H1 (cell line): ENCODE measurements around the gene MVK. TPM values are rescaled to one million over a fixed set of nuclear protein-coding genes. Genes with fewer than 3 reads are reported as not detected.
A peak's percentile ranks its signal among the peaks of the same experiment; 100 is the strongest.

Experiments used
- CTCF ChIA-PET: fragments of 300-600 bp; sonication (Branson Sonifier 250); formaldehyde crosslinking; loops from one replicate; lab custom pipeline; 2021; ENCODE audit not compliant: partially characterized antibody; lab: Charles Lee
- POLR2A ChIA-PET: fragments of 300-600 bp; sonication (Branson Sonifier 250); formaldehyde crosslinking; loops from one replicate; lab custom pipeline; 2021; ENCODE audit warnings: inconsistent platforms; ENCODE audit not compliant: partially characterized antibody; lab: Charles Lee
- DNase-seq, 2 experiments: peaks; one replicate each; pipeline versions ENCODE4 v3.0.0 to v3.0.0-alpha.2; 2010 to 2022; ENCODE audit warnings: low spot score in 2 of 2, low read depth in 1 of 2, mixed read lengths in 1 of 2
- FAIRE-seq: peaks from 2 replicates; lab custom pipeline; 2011; peaks lifted over from hg19 to GRCh38; lab: Jason Lieb, UNC
- H2AFZ ChIP-seq: 2 replicates; pipeline ENCODE4 v1.8.1; 2012; ENCODE audit warnings: low read length, inconsistent platforms
- H2AK5ac ChIP-seq: 2 replicates; pipeline ENCODE4 v1.6.1; 2013; ENCODE audit warnings: low read depth, low read length
- H2BK120ac ChIP-seq: replicated peaks from 2 replicates; pipeline ENCODE3; 2013; ENCODE audit warnings: low read depth, low read length, inconsistent platforms
- H2BK12ac ChIP-seq: 2 replicates; pipeline ENCODE4 v1.6.1; 2013; ENCODE audit warnings: low read depth, low read length
- H2BK15ac ChIP-seq: 2 replicates; pipeline ENCODE4 v1.6.1; 2013; ENCODE audit warnings: low read length
- H2BK20ac ChIP-seq: 2 replicates; pipeline ENCODE4 v1.6.1; 2013; ENCODE audit warnings: low read length
- H2BK5ac ChIP-seq: 2 replicates; pipeline ENCODE4 v1.6.1; 2013; ENCODE audit warnings: low read depth, low read length
- H3K14ac ChIP-seq: 2 replicates; pipeline ENCODE4 v1.6.1; 2013; ENCODE audit warnings: inconsistent platforms; ENCODE audit not compliant: insufficient read length
- H3K18ac ChIP-seq: 2 replicates; pipeline ENCODE4 v1.6.1; 2013; ENCODE audit warnings: low read length; ENCODE audit errors: extremely low read depth
- H3K23ac ChIP-seq: 2 replicates; pipeline ENCODE4 v1.6.1; 2013; ENCODE audit warnings: inconsistent platforms; ENCODE audit not compliant: insufficient read length
- H3K23me2 ChIP-seq: 2 replicates; pipeline ENCODE4 v1.6.1; 2013; ENCODE audit warnings: low read depth, low read length
- H3K27ac ChIP-seq: 2 replicates; pipeline ENCODE4 v1.6.1; 2011; ENCODE audit warnings: low read depth, low read length, inconsistent platforms
- H3K27me3 ChIP-seq, 4 experiments: replicated peaks in 1 of 4; 1 replicate in 1 of 4; 2 replicates in 3 of 4; pipeline versions ENCODE4 v1.6.1 to v1.8.1; 2011 to 2013; ENCODE audit warnings: low read length in 3 of 4, mild to moderate bottlenecking in 3 of 4, inconsistent platforms in 2 of 4, mixed read lengths in 2 of 4, moderate library complexity in 1 of 4; ENCODE audit not compliant: control insufficient read depth in 3 of 4, insufficient read depth in 3 of 4; ENCODE audit errors: extremely low read depth in 1 of 4
- H3K36me3 ChIP-seq, 4 experiments: 2 replicates each; pipeline versions ENCODE4 v1.6.1 to v1.8.1; 2011 to 2013; ENCODE audit warnings: mild to moderate bottlenecking in 4 of 4, low read length in 3 of 4, moderate library complexity in 2 of 4, control low read depth in 1 of 4, inconsistent platforms in 1 of 4; ENCODE audit not compliant: insufficient read depth in 4 of 4, control insufficient read depth in 2 of 4
- H3K4ac ChIP-seq: replicated peaks from 2 replicates; pipeline ENCODE3; 2013; ENCODE audit warnings: low read length, low read depth, mixed read lengths, inconsistent platforms; ENCODE audit not compliant: insufficient read length
- H3K4me1 ChIP-seq, 4 experiments: replicated peaks in 1 of 4; 1 replicate in 1 of 4; 2 replicates in 3 of 4; pipeline versions ENCODE4 v1.6.1 to v1.8.1; 2011 to 2013; ENCODE audit warnings: low read length in 3 of 4, inconsistent platforms in 2 of 4, mixed read lengths in 1 of 4; ENCODE audit not compliant: insufficient read depth in 4 of 4, control insufficient read depth in 3 of 4
- H3K4me2 ChIP-seq, 2 experiments: 2 replicates each; pipeline versions ENCODE4 v1.6.1 to v1.8.1; 2011 to 2013; ENCODE audit warnings: low read depth in 2 of 2, low read length in 2 of 2, control low read depth in 1 of 2, inconsistent platforms in 1 of 2, mild to moderate bottlenecking in 1 of 2; ENCODE audit not compliant: insufficient read depth in 1 of 2
- H3K4me3 ChIP-seq, 4 experiments: fragments of 200-600, 300-600 bp in 1 of 4; sonication (generic), shearing (Covaris generic), sonication (Bioruptor Twin) in 1 of 4; 2 replicates each; pipeline versions ENCODE4 v1.5.1 to v1.8.1; 2011 to 2016; ENCODE audit warnings: low read length in 4 of 4, low read depth in 3 of 4, control low read depth in 2 of 4, inconsistent platforms in 2 of 4, mild to moderate bottlenecking in 2 of 4, mixed read lengths in 1 of 4, moderate library complexity in 1 of 4; ENCODE audit not compliant: insufficient read depth in 2 of 4; ENCODE audit errors: extremely low read depth in 1 of 4
- H3K56ac ChIP-seq: replicated peaks from 2 replicates; pipeline ENCODE3; 2013; ENCODE audit warnings: low read depth, mild to moderate bottlenecking, mixed read lengths, low read length, inconsistent platforms; ENCODE audit not compliant: insufficient read length
- H3K79me1 ChIP-seq: 2 replicates; pipeline ENCODE4 v1.6.1; 2013; ENCODE audit warnings: low read depth, low read length, control low read depth
- H3K79me2 ChIP-seq, 2 experiments: 2 replicates each; pipeline versions ENCODE4 v1.6.1 to v1.8.1; 2012 to 2013; ENCODE audit warnings: low read length in 2 of 2, mild to moderate bottlenecking in 2 of 2, inconsistent platforms in 1 of 2; ENCODE audit not compliant: insufficient read depth in 2 of 2, control insufficient read depth in 1 of 2
- H3K9ac ChIP-seq, 4 experiments: replicated peaks in 1 of 4; 1 replicate in 1 of 4; 2 replicates in 3 of 4; pipeline versions ENCODE4 v1.6.1 to v1.8.1; 2011 to 2013; ENCODE audit warnings: low read depth in 3 of 4, low read length in 3 of 4, control low read depth in 2 of 4, mild to moderate bottlenecking in 2 of 4, moderate library complexity in 2 of 4, inconsistent platforms in 1 of 4; ENCODE audit errors: extremely low read depth in 1 of 4
- H3K9me3 ChIP-seq, 2 experiments: 2 replicates each; pipeline versions ENCODE4 v1.6.1 to v1.8.1; 2012 to 2013; ENCODE audit warnings: mild to moderate bottlenecking in 2 of 2, moderate library complexity in 2 of 2, control low read depth in 1 of 2, inconsistent platforms in 1 of 2, low read depth in 1 of 2, low read length in 1 of 2, mixed read lengths in 1 of 2; ENCODE audit not compliant: insufficient read depth in 2 of 2
- H4K20me1 ChIP-seq, 2 experiments: replicated peaks in 1 of 2; 2 replicates each; pipeline versions ENCODE3 to v1.8.1; 2011 to 2013; ENCODE audit warnings: inconsistent platforms in 2 of 2, low read length in 2 of 2, mild to moderate bottlenecking in 1 of 2; ENCODE audit not compliant: insufficient read depth in 2 of 2, control insufficient read depth in 1 of 2
- H4K5ac ChIP-seq: 2 replicates; pipeline ENCODE4 v1.6.1; 2013; ENCODE audit warnings: low read length, low read depth, mixed read lengths, inconsistent platforms; ENCODE audit not compliant: insufficient read length
- H4K8ac ChIP-seq: 2 replicates; pipeline ENCODE4 v1.8.0; 2013; ENCODE audit warnings: mild to moderate bottlenecking, moderate library complexity, low read length, inconsistent platforms; ENCODE audit not compliant: insufficient read depth; ENCODE audit errors: extremely low read depth
- H4K91ac ChIP-seq: replicated peaks from 2 replicates; pipeline ENCODE3; 2013; ENCODE audit warnings: low read length, mixed read lengths, inconsistent platforms; ENCODE audit not compliant: insufficient read length
- CEBPB ChIP-seq: IDR thresholded peaks from 2 replicates; pipeline ENCODE4 v1.6.1; 2012; ENCODE audit warnings: low read depth, low read length
- EGR1 ChIP-seq: IDR thresholded peaks from 2 replicates; pipeline ENCODE4 v1.6.1; 2011; ENCODE audit warnings: low read depth, low read length, borderline replicate concordance
- KDM1A ChIP-seq: fragments of 200-600, 300-600 bp; sonication (generic); IDR thresholded peaks from 2 replicates; pipeline ENCODE4 v1.7.1; 2016; ENCODE audit warnings: mild to moderate bottlenecking, low read length, borderline replicate concordance
- PHF8 ChIP-seq: fragments of 200-600 bp; sonication (generic); conservative IDR thresholded peaks from 2 replicates; pipeline ENCODE4 v1.7.1; 2012; ENCODE audit warnings: low read depth, mild to moderate bottlenecking, inconsistent platforms, low read length, moderate library complexity
- POLR2A ChIP-seq, 2 experiments: IDR thresholded peaks; 1 replicate in 1 of 2; 2 replicates in 1 of 2; pipeline ENCODE4 v1.6.1; 2011; ENCODE audit warnings: low read depth in 2 of 2, low read length in 2 of 2, mild to moderate bottlenecking in 2 of 2; ENCODE audit errors: control extremely low read depth in 1 of 2
- SP1 ChIP-seq: IDR thresholded peaks from 2 replicates; pipeline ENCODE4 v1.6.1; 2011; ENCODE audit warnings: low read depth, low read length
- WGBS, 2 experiments: shearing (Covaris generic) in 1 of 2; methylation state at CpG; one replicate each; pipeline versions ENCODE4 v1.1.6 to v1.1.7; 2013 to 2015; ENCODE audit warnings: low lambda C conversion rate in 2 of 2, mixed read lengths in 2 of 2, inconsistent platforms in 1 of 2, low coverage in 1 of 2, missing lambda C conversion rate in 1 of 2; ENCODE audit not compliant: insufficient replicate concordance in 2 of 2, insufficient coverage in 1 of 2, insufficient read length in 1 of 2; ENCODE audit errors: extremely low coverage in 1 of 2, missing lambda C conversion rate in 1 of 2; 5-methylcytosine and 5-hydroxymethylcytosine counted together
- polyA plus RNA-seq, 7 experiments: library from polyadenylated mRNA; depleted of rRNA in 3 of 7; stranded (reverse) in 5 of 7; unstranded in 2 of 7; fragments of >200 nt in 5 of 7; fragments of 200-250 nt in 2 of 7; gene quantifications; 1 replicate in 5 of 7; 2 replicates in 1 of 7; 4 replicates in 1 of 7; pipeline versions ENCODE4 v1.2.1 to v1.2.3, GENCODE V29; 2011 to 2013; ENCODE audit warnings: missing spikeins in 2 of 7, mixed read lengths in 2 of 7
- total RNA-seq: library from RNA; stranded (reverse); fragmentation: NEBNext Ultra II Directional; extraction: Animal tissue kit (Norgen Biotek cat#: 25700); gene quantifications from 2 replicates; pipeline ENCODE4 v1.2.1, GENCODE V29; 2021

The MVK gene
- total and polyA plus RNA-seq, 2 of the 8 experiments (the other 6 are each of a cell fraction or from before 2014, with no cell fraction given): 15.7 to 20.9 TPM

GRCh38 chr12:109626378-109627115 is 53.0 kb downstream of the MVK start:
- CTCF ChIA-PET: interaction anchor here (0.6 to 1.5 kb wide), 3 partner anchors 14 kb away, joined by 3 to 7 read pairs (median 3); no protein-coding TSS in a partner anchor

More at GRCh38 chr12:109626378-109627115, 53.0 kb downstream of the MVK start:
- no peak overlapping the region for H2BK12ac ChIP-seq
- no peak for FAIRE-seq
- POLR2A ChIA-PET: no interaction called here
- H3K23me2 ChIP-seq: no peaks in the 10 kb centered on the region; the same call in 1 of the 2 replicates
- H4K91ac ChIP-seq: no peak overlapping the region
- no peak overlapping the region for H3K4me3 ChIP-seq
- H4K8ac ChIP-seq: peak overlapping the region; percentile 76; the same call in 1 of the 2 replicates
- no peak overlapping the region for H3K14ac ChIP-seq
- no peaks in the 10 kb centered on the region for H3K79me1 ChIP-seq
- no peak overlapping the region for H3K18ac ChIP-seq
- H3K79me2 ChIP-seq: no peaks in the 10 kb centered on the region
- 75% methylated on average over 7 of the region's 7 CpGs; no CpG with 5 or more reads in 1 of the 2 experiments for WGBS, 2 experiments
- H3K9ac ChIP-seq: no peak overlapping the region
- no peak overlapping the region for H3K23ac ChIP-seq
- no peak overlapping the region for H2AK5ac ChIP-seq
- H3K4me2 ChIP-seq: no peak overlapping the region
- H2BK20ac ChIP-seq: no peak overlapping the region
- no peak overlapping the region for H3K4ac ChIP-seq
- H2BK5ac ChIP-seq: no peak overlapping the region
- DNase-seq: no peak
- no peak overlapping the region for H3K56ac ChIP-seq
- H3K4me1 ChIP-seq: peaks cover 0 to 4% (median under 1%) of the 10 kb centered on the region in 4 experiments; a peak in 1 of 7 replicates
- no peaks in the 10 kb centered on the region for H3K9me3 ChIP-seq
- H4K20me1 ChIP-seq: peaks cover 0 to 3% of the 10 kb centered on the region in 2 experiments
- H3K27ac ChIP-seq: no peak overlapping the region
- H2BK120ac ChIP-seq: no peak overlapping the region
- no peak for TF ChIP-seq POLR2A (IDR thresholded peaks at IDR 0.05; ENCODE audit: control extremely low read depth in 1 of 2, low read depth in 2 of 2, low read length in 2 of 2)
- no peak for TF ChIP-seq SP1
- no peak for TF ChIP-seq CEBPB
- no peak for TF ChIP-seq PHF8
- no peak for TF ChIP-seq EGR1
- peak; percentile 72; the same call in 1 of the 2 replicates for TF ChIP-seq KDM1A
- H2BK15ac ChIP-seq: no peak overlapping the region
- H2AFZ ChIP-seq: no peak overlapping the region
- no peak overlapping the region for H4K5ac ChIP-seq
- no peaks in the 10 kb centered on the region; a peak in 1 of 7 replicates for H3K27me3 ChIP-seq
- H3K36me3 ChIP-seq: no peaks in the 10 kb centered on the region
